GM12874 (cell line): ENCODE measurements around the gene PRG3.

Source experiments
- TF ChIP-seq, protein P1 (sequence below): IDR thresholded peaks from 2 replicates; pipeline ENCODE4 v1.5.1; 2011; ENCODE audit warnings: low read depth, mild to moderate bottlenecking, control low read depth, low read length, moderate library complexity; ENCODE audit not compliant: insufficient read depth

PRG3 gene

DNA sequence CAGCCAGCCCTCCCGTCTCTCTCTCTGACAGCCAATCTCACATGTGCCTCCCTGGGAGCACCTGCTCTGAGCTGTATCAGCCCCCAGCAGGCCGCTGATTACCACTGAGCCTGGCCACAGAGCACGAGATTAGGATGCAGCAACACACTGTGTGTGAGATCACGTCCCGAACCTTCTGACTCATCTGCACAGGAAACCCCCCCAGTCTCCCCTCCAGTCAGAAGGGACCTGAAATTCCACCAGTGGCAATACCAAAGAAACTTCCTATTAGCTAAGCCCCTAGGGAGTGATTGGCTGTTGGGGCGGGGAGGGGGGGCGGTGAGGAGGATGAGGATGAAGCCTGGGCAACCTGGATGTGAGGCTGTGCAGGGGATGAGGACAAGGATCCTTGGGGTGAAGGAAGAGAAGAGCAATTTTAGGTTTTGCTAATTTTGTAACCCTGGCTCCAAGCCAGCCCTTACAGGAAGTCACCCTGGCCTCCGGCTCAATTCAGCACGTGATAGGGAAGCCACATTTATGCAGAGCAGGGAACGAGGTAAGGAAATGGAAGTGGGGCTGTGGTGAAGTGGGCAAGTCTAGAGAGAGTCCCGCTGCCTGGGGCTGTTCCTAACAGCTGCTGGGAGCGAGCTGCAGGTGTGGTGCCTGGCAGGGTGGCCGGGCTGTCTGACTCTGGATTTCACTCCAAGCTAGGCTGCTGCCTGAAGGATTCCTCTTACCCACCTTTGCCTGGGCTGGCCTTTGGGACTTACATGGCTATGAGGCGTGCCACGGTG lies 44.0 kb upstream of the PRG3 start:
- TF ChIP-seq, protein P1, sequence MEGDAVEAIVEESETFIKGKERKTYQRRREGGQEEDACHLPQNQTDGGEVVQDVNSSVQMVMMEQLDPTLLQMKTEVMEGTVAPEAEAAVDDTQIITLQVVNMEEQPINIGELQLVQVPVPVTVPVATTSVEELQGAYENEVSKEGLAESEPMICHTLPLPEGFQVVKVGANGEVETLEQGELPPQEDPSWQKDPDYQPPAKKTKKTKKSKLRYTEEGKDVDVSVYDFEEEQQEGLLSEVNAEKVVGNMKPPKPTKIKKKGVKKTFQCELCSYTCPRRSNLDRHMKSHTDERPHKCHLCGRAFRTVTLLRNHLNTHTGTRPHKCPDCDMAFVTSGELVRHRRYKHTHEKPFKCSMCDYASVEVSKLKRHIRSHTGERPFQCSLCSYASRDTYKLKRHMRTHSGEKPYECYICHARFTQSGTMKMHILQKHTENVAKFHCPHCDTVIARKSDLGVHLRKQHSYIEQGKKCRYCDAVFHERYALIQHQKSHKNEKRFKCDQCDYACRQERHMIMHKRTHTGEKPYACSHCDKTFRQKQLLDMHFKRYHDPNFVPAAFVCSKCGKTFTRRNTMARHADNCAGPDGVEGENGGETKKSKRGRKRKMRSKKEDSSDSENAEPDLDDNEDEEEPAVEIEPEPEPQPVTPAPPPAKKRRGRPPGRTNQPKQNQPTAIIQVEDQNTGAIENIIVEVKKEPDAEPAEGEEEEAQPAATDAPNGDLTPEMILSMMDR: no peak

DNA sequence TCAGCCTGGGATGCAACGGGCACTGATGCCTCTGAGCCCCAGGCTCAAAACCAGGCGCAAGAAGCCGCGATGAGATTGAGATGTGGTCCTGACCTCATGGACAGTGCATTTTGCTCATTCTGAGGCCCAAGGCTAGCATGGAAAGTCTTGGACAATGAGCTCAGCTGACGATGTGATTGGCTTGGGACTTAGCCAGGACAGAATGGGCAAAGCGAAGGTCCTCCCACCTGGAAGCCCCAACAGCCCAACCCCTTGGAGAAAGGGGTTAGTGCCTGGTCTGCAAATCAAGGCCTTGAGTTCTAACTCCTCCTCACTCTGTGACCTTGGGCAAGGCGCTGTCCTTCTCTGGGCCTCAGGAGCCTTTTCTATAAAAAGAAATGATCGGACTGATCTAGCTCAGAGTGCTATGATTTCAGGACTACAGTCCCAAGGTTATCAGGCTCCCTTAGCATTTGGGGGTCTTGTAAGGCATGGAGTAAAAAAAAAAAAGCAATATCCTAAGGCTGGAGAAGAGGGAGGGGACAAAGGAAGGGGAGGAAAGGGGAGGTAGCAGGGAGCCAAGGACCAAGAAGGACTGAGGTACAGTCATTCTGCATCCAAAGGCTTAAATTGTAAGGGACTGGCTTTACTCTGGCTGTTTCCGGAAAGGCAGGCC lies 43.3 kb upstream of the PRG3 start:
- TF ChIP-seq, protein P1: no peak

DNA sequence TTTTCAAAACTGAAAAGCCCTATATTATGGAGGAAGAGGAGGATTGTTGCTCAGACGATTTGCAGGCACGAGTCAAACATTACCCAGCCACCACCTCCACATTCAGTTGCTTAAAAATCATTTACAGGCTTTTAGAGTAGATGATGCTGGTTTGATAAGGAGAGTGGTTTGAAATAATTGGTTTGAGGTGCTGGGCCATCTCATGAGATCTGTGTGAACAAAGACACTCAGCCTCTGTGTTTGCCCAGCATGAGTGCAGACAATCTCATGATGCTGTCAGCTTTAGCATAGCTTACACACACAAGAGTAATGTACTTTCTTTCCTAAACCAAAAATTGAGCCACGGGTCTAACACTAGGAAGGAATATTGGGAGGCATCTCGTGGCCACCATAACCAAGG lies 41.7 kb upstream of the PRG3 start:
- TF ChIP-seq, protein P1: no peak

DNA sequence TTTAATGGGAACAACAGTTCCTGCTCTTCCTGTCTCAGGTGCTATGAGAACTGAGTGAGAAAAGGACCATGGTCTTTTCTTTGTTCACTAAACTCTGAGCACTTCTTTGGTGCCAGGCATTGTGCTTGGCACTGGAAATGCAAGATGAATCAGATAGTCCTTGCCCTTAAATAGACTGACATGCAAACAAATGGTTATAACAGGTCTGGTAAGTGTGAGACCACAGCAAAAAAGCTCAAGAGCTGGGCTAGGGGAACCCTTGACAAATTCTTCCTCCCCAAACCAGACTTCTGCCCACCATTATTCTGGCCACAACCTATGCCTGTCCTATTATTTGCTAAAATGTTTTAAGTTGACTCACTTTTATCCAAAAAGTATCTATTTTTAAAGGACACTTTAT lies 40.9 kb upstream of the PRG3 start:
- TF ChIP-seq, protein P1: no peak

DNA sequence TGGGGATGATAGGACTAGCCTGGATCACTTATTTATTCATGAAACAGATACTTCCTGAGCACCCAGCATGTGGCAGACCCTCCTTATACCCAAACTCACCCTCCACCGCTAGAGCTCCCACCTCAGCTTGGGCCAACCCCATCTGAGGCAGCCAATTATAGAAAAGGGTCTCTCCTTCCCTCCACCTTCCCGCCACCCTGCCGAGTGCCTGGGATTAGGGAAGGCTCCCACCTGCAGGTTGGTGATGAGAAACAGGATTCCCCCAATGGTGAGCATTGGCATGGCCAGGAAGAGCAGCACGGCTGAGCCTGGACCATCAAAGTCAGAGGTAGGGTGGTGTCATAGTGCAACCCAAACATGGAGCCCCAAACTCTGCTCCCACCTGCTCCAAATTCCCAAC lies 40.1 kb upstream of the PRG3 start:
- TF ChIP-seq, protein P1: no peak

DNA sequence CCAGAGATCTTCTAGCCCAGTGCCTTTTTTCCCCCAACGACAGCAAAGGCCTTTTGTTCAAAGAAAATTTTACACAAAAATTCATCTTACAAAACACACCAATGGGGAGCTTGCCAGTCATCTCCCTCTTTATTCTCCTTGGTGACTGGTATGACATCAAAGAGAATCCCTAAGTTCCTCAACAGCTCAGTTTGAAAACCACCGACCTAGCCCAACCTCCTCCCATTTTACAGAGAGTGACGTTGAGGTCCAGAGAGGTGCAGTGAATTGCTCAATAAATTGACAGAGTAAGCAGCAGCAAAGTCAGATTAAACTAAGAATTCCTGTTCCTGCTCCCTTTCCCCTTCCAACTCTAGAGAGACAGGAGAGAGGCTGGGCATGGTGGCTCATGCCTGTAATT lies 38.2 kb upstream of the PRG3 start:
- TF ChIP-seq, protein P1: no peak

DNA sequence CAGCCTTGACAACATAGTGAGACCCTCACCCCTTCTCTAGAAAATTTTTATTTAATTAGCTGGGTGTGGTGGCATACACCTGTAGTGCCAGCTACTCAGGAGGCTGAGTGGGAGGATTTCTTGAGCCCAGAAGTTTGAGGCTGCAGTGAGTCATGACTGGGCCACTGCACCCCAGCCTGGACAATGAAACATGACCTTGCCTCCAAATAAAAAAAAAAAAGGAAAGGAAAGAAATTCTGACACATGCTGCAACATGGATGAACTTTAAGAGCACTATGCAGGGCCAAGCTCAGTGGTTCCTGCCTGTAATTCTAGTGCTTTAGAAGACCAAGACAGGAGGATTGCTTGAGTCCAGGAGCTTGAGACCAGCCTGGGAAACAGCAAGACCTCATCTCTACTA lies 37.2 kb upstream of the PRG3 start:
- TF ChIP-seq, protein P1: no peak
